ENCODE measurements around the gene LRRC45.

Gene LRRC45

DNA sequence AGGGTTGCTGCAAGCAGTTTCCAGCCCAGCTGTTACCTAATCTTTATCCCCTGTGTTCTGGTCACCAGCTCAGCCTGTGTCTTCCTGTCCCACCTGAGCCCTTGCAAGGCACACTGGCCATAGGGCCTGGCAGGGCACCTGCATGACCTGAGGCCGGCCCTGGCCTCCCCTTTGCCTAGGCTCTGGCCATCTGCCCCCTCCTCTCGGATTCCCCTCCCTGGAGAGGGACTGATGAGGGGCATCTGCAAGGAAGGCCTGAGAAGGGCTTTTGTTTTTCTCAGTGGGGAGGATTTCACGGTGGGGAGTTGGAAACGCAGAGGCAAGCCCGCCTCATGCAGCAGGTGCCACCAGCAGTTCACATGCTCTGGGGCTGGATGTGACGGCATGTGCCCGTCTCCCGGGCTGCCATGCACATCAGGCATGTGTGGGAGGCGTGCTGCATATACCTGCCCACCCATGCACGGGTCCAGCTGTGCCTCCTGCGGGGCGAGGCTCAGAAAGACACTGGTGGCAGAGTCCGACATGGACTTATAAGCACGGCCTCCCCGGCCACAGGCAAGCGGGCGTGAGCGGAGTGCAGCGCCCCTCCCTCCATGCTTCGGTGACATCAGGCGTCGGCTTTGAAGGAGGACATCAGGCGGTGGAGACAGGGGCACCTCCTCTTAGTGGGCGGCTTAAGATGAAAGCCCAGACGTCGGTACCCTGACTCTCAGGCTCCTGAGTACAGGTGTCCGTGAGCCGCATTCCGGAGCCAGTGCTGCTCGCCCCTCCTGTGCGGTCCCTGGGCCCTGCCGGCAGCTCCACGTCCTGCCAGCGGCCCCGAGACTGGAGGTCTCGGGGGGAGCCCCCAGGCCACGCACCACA is 29.1 kb upstream of the LRRC45 start:
- no peak for DNase-seq (ENCODE audit: low read depth, low spot score)

- DNase-seq (ENCODE audit: low read depth, low spot score) = no peak
These were observed 28.3 kb upstream of the LRRC45 start for GRCh38 chr17:81994593-81995462.

DNA sequence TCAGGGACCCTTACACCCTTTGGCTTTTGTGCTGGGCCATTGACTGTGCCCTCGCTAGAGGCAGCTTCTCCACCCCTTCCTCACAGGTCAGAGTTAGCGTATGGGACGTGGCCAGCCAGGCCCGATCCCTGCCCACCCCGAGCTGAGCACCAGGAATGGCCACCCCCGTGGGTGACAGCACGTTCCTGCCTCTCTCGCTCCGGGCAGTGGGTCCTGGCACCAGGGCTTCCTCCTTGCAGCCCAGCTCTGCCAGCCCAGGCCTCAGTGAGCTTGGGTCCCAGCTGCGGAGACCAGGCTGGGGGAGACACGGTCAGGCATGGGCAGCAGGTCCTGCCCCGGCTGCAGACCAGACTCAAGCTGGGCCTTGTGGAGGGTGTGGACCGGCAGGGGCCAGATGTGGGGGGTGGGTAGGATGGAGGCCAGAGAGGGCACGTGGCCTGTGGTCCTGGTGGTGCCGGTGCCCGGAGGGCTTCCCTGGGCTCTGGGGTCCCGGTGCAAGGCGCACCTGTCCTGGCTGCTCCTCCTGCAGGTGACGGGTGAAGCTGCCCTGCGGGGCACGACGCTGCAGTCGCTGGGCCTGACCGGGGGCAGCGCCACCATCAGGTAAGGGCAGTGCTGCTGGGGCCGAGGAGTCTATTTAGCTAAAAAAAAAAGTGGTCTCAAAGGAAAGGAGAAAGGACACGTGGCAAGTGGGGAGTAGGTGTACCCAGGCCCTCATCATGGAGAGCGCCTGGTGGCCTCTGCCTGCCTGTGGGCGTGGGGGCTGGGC is 27.5 kb upstream of the LRRC45 start:
- no peak for DNase-seq (ENCODE audit: low read depth, low spot score)

DNA sequence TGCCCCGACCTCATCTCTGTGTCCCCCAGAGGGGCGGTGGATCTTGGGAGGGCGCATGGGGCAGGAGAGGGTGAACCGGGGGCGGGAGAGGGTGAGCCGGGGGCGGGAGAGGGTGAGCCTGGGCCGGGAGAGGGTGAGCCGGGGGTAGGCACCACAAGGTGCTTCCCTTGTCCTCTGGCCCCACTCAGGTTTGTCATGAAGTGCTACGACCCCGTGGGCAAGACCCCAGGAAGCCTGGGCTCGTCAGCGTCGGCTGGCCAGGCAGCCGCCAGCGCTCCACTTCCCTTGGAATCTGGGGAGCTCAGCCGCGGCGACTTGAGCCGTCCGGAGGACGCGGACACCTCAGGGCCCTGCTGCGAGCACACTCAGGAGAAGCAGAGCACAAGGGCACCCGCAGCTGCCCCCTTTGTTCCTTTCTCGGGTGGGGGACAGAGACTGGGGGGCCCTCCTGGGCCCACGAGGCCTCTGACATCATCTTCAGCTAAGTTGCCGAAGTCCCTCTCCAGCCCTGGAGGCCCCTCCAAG is 26.8 kb upstream of the LRRC45 start:
- no peak for DNase-seq (ENCODE audit: low read depth, low spot score)

GRCh38 chr17:81996757-81997441 is 26.2 kb upstream of the LRRC45 start:
- DNase-seq (ENCODE audit: low read depth, low spot score) = no peak

GRCh38 chr17:81998212-81998611 is 24.9 kb upstream of the LRRC45 start:
- no peak for DNase-seq (ENCODE audit: low read depth, low spot score)

- no peak for DNase-seq (ENCODE audit: low read depth, low spot score)
These were observed 24.2 kb upstream of the LRRC45 start for GRCh38 chr17:81998691-81999438.

GRCh38 chr17:81999587-81999975 is 23.5 kb upstream of the LRRC45 start:
- no peak for DNase-seq (ENCODE audit: low read depth, low spot score)

DNA sequence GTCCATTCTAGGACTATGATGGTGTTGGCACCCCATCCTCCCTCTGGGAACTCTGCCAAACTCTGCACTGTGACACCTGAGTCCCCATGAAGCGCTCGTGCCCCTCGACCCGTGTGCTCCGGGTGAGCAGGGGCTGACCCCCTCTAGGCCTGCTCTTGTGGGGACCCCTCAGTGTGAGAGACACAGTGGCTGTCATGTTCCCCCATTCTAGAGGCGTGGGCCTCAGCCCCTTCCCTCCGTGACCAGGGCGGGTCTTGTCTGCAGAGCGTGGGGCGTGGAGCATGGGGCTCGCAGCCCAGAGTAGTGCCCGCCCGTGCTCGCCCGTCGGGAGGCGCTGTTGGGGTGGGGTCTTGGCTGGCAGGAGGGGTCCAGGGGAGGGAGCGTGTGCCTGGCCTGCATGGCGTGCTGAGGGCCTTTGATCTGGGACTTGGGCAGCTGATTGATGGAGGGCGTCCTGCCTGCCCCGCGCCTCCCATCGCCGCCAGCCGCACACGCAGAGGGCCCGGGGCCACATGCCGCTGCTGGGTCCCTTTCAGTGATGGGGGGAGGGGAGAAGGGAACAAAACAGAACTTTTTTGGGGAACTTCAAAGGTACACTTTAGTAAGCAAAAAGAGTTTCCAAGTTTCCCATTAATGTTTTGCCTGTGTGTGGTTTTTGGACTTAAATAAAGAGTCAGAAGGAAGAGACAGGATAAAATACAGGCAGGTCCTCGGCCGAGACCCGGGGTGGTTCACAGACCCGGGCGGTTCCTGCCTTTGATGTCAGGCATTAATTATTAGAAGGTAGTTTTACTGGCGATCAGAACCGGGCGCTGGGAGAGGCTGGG is 22.9 kb upstream of the LRRC45 start:
- DNase-seq (ENCODE audit: low read depth, low spot score) = no peak

GRCh38 chr17:82000803-82001570 is 22.1 kb upstream of the LRRC45 start:
- no peak for DNase-seq (ENCODE audit: low read depth, low spot score)

DNA sequence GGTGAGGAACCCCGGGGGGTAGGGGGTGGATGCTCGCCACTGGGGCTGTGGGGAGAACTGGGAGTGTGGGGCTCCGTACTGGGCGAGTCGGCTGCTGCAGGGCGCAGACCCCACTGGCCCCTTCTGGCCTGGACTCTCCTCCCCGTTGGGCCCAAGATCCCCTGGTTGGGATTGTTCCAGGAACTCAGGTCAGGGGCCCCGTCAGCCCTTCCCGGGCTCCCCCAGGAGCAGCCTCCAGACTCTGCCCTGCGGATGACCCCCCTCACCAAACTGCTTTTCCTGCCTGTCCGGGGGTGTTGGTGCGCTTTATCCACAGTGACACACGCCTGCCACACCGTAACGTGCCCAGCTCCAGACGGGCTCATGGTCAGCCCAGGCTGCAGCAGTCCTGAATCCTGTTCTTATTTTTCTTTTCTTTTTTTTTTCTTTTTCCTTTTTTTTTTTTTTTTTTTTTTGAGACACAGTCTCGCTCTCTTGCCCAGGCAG is 21.5 kb upstream of the LRRC45 start:
- no peak for DNase-seq (ENCODE audit: low read depth, low spot score)

DNA sequence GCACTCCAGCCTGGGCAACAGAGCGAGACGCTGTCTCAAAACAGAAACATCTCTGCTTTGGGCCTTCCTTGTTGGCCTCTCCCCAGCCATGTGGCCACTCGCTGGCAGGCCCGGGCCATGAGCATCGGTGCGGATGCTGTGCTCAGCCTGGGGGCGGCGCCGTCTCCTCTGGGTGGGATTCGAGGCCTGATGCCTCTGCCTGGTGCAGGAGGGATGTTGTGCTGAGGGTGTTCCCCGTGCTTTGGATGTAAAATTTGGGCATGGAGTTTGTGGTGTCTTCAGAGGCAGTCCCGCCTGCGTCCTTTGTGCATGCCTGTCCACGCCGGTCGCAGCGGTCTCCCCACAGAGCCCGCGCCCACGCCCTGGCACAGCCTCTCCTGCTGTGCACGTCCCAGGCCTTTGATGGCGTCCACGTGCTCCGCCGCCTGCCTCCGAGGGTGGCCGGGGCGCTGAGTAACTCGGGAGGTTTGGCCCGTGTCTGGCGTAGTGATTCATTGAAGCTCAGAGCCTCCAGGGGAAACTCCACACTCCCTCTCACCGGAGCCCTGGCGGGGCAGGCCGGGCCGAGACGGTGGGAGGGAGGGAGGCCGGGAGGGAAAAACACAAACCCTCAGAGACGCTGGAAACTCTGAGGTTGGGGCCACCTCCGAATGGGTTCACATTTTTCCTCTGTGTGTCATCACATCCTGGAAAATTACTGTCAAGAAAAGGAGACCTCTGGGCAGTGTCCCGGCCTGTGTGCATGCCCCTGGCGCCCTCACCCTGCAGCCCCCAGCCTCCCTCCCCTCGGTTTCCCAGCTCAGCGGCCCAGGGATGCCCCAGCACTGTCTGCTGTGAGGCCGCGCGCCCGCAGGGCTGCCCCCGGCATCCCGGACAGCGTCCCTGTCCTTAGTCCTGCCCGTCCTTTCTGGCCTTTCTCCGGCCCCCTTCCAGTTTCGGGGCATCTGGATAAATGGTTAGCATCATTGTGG is 19.4 kb upstream of the LRRC45 start:
- DNase-seq (ENCODE audit: low read depth, low spot score) = no peak

DNA sequence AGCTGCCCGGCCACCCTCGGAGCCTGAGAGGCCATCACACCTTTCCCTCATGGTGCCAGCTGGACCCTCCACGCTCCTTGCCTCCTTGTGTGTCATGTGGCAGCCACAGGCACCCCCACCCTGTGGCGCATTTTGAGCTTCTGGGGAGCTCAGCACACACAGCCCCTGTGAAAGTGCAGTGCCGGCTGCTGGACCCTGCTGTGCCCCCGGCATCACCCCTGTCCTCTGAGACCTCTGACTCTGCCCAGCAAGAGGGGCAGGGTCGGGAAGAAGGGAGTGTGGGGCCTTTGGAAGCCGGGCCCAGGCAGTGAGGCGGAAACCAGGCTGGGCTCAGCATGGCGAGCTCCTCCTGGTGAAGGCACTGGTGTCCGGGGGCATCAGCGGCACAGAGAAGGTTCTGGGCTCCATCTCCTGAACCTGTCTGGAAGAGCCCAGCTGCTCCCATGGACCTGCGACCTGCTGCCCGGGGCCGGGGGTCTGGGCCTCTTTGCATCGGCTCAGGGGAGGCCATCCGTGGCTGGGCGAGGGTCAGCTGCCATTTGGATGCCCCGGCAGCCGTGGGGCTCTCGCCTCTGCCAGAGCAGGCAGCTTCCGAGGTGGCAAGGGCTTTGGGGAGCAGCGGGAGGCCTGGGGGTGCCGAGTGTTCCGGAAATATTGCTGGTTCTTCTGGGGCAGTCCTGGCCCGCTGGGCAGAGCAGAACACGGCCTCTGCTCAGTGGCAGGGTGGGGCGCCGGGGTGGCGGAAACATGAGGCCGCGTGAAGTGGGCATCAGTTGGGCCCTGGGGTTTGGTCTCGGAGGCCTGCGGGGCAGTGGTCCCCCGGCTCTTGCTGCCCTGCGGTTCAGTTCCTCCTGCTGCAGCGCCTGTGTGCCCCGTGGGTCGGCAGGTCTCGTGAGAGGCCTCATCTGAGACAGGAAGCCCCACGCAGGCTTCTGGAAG is 18.3 kb upstream of the LRRC45 start:
- no peak for DNase-seq (ENCODE audit: low read depth, low spot score)

DNA sequence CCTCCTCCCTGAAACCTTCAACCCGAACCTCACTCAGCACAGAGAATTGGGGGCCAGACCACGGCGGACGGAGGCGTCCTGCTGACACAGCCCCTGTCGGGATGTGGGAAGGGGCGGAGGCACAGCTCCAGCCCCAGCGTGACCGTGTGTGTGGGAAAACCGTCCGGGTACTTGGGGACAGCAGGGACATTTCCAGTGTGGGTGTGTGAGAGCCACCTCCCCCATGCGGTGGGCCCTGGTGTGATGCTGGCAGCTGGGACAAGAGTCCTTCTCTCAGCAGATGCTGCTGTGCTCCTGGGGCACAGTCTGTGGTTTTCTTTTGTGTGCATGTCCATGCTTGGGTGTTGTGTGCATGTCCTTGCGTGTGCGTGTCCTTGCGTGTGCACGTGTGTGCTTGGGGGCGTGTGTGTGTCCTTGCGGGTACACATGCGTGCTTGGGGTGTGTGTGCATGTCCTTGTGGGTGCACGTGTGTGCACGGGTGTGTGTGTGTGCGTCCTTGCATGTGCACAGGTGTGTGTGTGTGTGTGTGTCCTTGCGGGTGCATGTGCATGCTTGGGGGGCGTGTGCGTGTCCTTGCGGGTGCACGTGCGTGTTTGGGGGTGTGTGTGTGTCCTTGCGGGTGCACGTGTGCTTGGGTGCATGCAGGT is 17.3 kb upstream of the LRRC45 start:
- no peak for DNase-seq (ENCODE audit: low read depth, low spot score)

- no peak for DNase-seq (ENCODE audit: low read depth, low spot score)
These were observed 16.5 kb upstream of the LRRC45 start for GRCh38 chr17:82006468-82007227.

Measured in activated CD4-positive, CD25-positive, alpha-beta regulatory T cell treated with anti-CD3 and anti-CD28 coated beads, Interleukin-2, amount 50 U/mL, for 16 hours (primary cell).